Measurements from ENCODE around the gene COPZ1.
A peak's percentile ranks its signal among the peaks of the same experiment; 100 is the strongest.
"Not testable (repeated sequence)": the region's sequence is repeated elsewhere in the genome, so short reads cannot be mapped to it uniquely, and the experiment has no call there.

Gene COPZ1

GRCh38 chr12:54324617-54325441 is at the start of gene COPZ1:
Gene COPZ1 (plus strand): TSS chr12:54325131. CDS start chr12:54325164, 33 bp downstream.
- DNase-seq: peak; percentile 88 to 91

- no peak for DNase-seq
Measured at GRCh38 chr12:54276368-54276767, 48.6 kb upstream of the COPZ1 start.

- no peak for DNase-seq
Measured at GRCh38 chr12:54277823-54278276, 47.1 kb upstream of the COPZ1 start.

GRCh38 chr12:54279227-54279631 is 45.7 kb upstream of the COPZ1 start:
- DNase-seq: no peak

- peak; percentile 99 for DNase-seq
Measured at GRCh38 chr12:54279632-54280467, 45.1 kb upstream of the COPZ1 start, which contains the start of gene CBX5. Gene CBX5 (minus strand): TSS chr12:54280122. CDS start chr12:54257650, 22,472 bp downstream.

GRCh38 chr12:54280468-54281260 is 44.3 kb upstream of the COPZ1 start, which contains the start of gene HNRNPA1:
Gene HNRNPA1 (plus strand): TSS chr12:54280726. CDS start chr12:54280808, 82 bp downstream.
- peak; percentile 87 to 93 for DNase-seq

- DNase-seq: not testable (repeated sequence)
Measured at GRCh38 chr12:54281261-54281638, 43.7 kb upstream of the COPZ1 start.

GRCh38 chr12:54281694-54282093 is 43.2 kb upstream of the COPZ1 start:
- not testable (repeated sequence) for DNase-seq

- peak; percentile 57 for DNase-seq
Measured at GRCh38 chr12:54282949-54283593, 41.9 kb upstream of the COPZ1 start.

- not testable (repeated sequence) for DNase-seq
Measured at GRCh38 chr12:54284070-54284780, 40.7 kb upstream of the COPZ1 start.

GRCh38 chr12:54285150-54286041 is 39.5 kb upstream of the COPZ1 start:
- no peak for DNase-seq

- DNase-seq: no peak
Measured at GRCh38 chr12:54286042-54287030, 38.6 kb upstream of the COPZ1 start.

- no peak for DNase-seq
Measured at GRCh38 chr12:54287261-54288157, 37.4 kb upstream of the COPZ1 start.

GRCh38 chr12:54292083-54292930 is 32.6 kb upstream of the COPZ1 start:
- DNase-seq: no peak

GRCh38 chr12:54292931-54293241 is 32.0 kb upstream of the COPZ1 start:
- DNase-seq: no peak

- DNase-seq: peak; percentile 68 to 72
Measured at GRCh38 chr12:54294152-54294952, 30.6 kb upstream of the COPZ1 start.
